ENCODE data around the gene HPCAL1.

Gene HPCAL1

DNA sequence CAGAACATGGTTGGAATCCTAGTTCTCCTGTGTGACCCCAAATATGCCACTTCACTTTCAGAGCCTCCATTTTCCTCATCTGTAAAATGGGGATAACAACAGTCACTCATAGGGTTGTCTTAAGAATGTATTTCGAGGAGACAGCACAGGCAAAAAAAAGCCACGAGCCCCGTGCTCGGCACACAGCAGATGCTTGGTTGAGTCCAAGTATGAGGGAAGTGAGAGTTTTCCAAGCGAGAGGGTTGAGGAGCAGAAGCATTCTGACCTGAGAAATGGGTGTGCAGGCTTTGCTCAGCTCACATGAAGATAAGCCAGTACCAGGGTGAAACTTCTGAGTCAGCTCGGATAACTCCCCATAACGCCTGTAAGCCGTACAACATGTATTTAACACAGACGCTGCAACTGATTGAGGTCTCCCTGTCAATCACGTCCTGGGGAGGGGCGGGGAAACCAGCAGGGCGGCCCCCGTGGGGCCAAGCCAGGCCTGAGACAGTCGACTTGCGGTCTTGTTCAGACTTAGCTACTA, 168.4 kb downstream of the HPCAL1 start:
- no peak for DNase-seq

- DNase-seq = no peak
Measured at GRCh38 chr2:10471955-10472354, 169.3 kb downstream of the HPCAL1 start.

GRCh38 chr2:10473121-10473756, 170.5 kb downstream of the HPCAL1 start:
- no peak for DNase-seq

- no peak for DNase-seq
Measured at GRCh38 chr2:10475221-10475722, 172.6 kb downstream of the HPCAL1 start.

DNA sequence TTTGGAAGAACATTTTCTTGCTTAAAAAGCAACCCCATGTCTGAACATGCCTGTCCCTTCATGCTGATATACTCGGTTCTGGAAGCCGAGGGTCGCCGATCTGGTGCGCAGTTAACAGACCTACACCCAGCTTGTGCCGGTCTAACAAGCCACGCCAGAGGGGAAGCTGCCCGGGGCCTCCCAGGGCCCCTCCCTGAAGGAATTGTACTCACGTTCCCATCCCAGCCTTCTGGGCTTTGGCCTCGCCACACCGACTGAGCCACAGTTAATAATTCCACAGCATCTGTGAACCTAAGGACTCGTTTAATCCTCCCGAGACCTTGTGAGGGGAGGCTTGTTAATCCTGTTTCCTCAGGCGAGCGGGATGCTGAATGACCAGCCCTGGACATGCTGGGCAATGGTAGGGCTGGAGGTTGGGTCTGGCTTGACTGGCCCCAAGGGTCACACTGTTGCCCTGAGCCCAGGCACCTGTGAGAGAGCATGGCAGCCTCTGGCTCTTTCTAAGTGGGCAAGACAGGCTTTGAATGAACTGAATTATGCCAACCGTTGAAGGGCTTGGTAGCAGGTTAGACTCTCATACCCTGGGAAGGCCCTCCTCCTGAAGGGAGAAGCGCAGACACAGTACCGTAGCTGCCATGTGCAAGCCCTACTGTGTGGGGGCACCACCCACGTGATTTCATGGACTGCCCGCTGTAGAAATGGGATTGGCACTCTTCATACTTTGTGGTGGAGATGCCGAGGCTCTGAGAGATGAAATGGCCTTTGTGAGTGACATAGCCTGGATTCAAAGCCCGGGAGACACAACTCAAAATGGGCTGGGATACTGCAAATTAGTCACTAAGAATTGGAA, 173.3 kb downstream of the HPCAL1 start:
- DNase-seq = no peak

GRCh38 chr2:10476723-10477442, 174.2 kb downstream of the HPCAL1 start:
- DNase-seq = no peak
